NB4 (cell line): ENCODE results near the gene ZNF134.

ENCODE experiments used
- CTCF ChIP-seq: IDR thresholded peaks from one replicate; pipeline ENCODE4 v1.5.1; 2012; ENCODE audit warnings: low read depth, low read length
- MAX ChIP-seq: IDR thresholded peaks from 2 replicates; pipeline ENCODE4 v1.6.1; 2011; ENCODE audit warnings: low read depth, low read length
- MYC ChIP-seq: IDR thresholded peaks from 2 replicates; pipeline ENCODE4 v1.6.1; 2011; ENCODE audit warnings: low read depth, low read length
- POLR2A ChIP-seq: IDR thresholded peaks from 2 replicates; pipeline ENCODE4 v1.6.1; 2011; ENCODE audit warnings: mild to moderate bottlenecking; ENCODE audit not compliant: insufficient read length; ENCODE audit errors: extremely low read depth

- TF ChIP-seq CTCF (no peak), MAX (no peak), POLR2A (no peak), MYC (no peak)
Observed at GRCh38 chr19:57655443-57655842, 41.4 kb downstream of the ZNF134 start.
